Motor neuron (in vitro differentiated cells): ENCODE measurements around the gene CTNNB1. TPM values are rescaled to one million over a fixed set of nuclear protein-coding genes. Genes with fewer than 3 reads are reported as not detected.
"Not testable (repeated sequence)": the region's sequence is repeated elsewhere in the genome, so short reads cannot be mapped to it uniquely, and the experiment has no call there.

Experiments used
- ATAC-seq, 8 experiments: fragments of 200-7000 bp; cut with Tn5 transposase; replicated peaks in 6 of 8; 2 replicates each; pipeline ENCODE4 v1.8.0; 2021; ENCODE audit warnings: mild to moderate bottlenecking in 8 of 8, moderate library complexity in 8 of 8
- H3K27ac ChIP-seq, 2 donors: fragments of 250-450 bp; sonication (Bioruptor Pico); 2 replicates each; pipeline ENCODE4 v1.9.0; 2021; ENCODE audit warnings: antibody characterized with exemption in 2 of 2, mild to moderate bottlenecking in 2 of 2, moderate library complexity in 1 of 2
- H3K4me1 ChIP-seq, 2 donors: fragments of 250-450 bp; sonication (Bioruptor Pico); replicated peaks in 1 of 2; 2 replicates each; pipeline ENCODE4 v1.6.1; 2021; ENCODE audit warnings: antibody characterized with exemption in 2 of 2, mild to moderate bottlenecking in 2 of 2, moderate library complexity in 1 of 2
- H3K4me3 ChIP-seq, 5 donors: fragments of 250-450 bp; sonication (Bioruptor Pico); 2 replicates each; pipeline ENCODE4 v1.9.0; 2021; ENCODE audit warnings: antibody characterized with exemption in 5 of 5, mild to moderate bottlenecking in 5 of 5, moderate library complexity in 4 of 5
- WGBS, 10 experiments: fragments of 450-650 bp; shearing (Covaris generic); methylation state at CpG; one replicate each; pipeline ENCODE4 v1.0.0; 2022; 5-methylcytosine and 5-hydroxymethylcytosine counted together
- in situ Hi-C, 9 experiments: fragments of 400-800 bp; cut with MboI; loops; one replicate each; pipeline ENCODE4 v1.15.0; 2021; ENCODE audit warnings: low sequenced_read_pairs in 9 of 9, low pct_unique_long_range_greater_than_20kb in 2 of 9; ENCODE audit not compliant: unreplicated experiment in 9 of 9
- total RNA-seq, 8 experiments: library from RNA; unstranded; fragments of 300-600 nt; gene quantifications; 2 replicates each; pipeline versions ENCODE4 v1.2.3 to v1.2.4, GENCODE V29; 2022

CTNNB1 gene
- total RNA-seq, 8 experiments from 2014 or later: 184 to 665 (median 384) TPM

GRCh38 chr3:41277790-41278465, 78.6 kb downstream of the CTNNB1 start:
- Histone ChIP-seq H3K27ac (no peak overlapping the region), H3K4me1 (no peaks in the 10 kb centered on the region), H3K4me3 (no peak overlapping the region)
- 0 to 93% (median 60%) methylated on average over 1 to 7 of the region's 16 CpGs; no CpG with 5 or more reads in 5 of the 10 experiments for WGBS, 10 experiments
- ATAC-seq: peak in 1 of 8 experiments; percentile 9
- in situ Hi-C loops: no loop called here

- H3K27ac ChIP-seq, H3K4me3 ChIP-seq, ATAC-seq, in situ Hi-C loops, H3K4me1 ChIP-seq: not testable (repeated sequence)
- 0 to 100% (median 79%) methylated on average over 1 to 3 of the region's 3 CpGs; no CpG with 5 or more reads in 2 of the 10 experiments for WGBS, 10 experiments
These were observed 85.6 kb downstream of the CTNNB1 start for GRCh38 chr3:41284934-41285333.

GRCh38 chr3:41286305-41286704, 87.0 kb downstream of the CTNNB1 start:
- in situ Hi-C loops: no loop called here
- ATAC-seq: no peak
- 0 to 80% (median 53%) methylated on average over 1 to 4 of the region's 6 CpGs; no CpG with 5 or more reads in 5 of the 10 experiments for WGBS, 10 experiments
- peaks cover 0 to 3% of the 10 kb centered on the region in 2 donors for H3K4me1 ChIP-seq
- no peak overlapping the region for H3K4me3 ChIP-seq
- H3K27ac ChIP-seq: no peak overlapping the region

GRCh38 chr3:41288785-41289184, 89.5 kb downstream of the CTNNB1 start:
- in situ Hi-C loops: no loop called here
- Histone ChIP-seq H3K4me3 (no peak overlapping the region), H3K27ac (no peak overlapping the region), H3K4me1 (peaks cover 0 to 3% of the 10 kb centered on the region in 2 donors)
- no peak for ATAC-seq
- WGBS, 10 experiments: 57 to 100% (median 77%) methylated on average over 1 to 6 of the region's 8 CpGs; no CpG with 5 or more reads in 3 of the 10 experiments
